ENCODE results near the gene ZNF428. TPM values are rescaled to one million over a fixed set of nuclear protein-coding genes. Genes with fewer than 3 reads are reported as not detected.
A peak's percentile ranks its signal among the peaks of the same experiment; 100 is the strongest.

The ZNF428 gene
- total and polyA plus RNA-seq, 2 experiments from 2014 or later = 21.1 to 23.9 TPM

- no peaks in the 10 kb centered on the region for H3K36me3 ChIP-seq (ENCODE audit: insufficient read depth)
- Mint-ChIP-seq H3K4me1 (peaks cover 32% of the 10 kb centered on the region), H3K36me3 (ENCODE audit: low read depth) (peaks cover 13% of the 10 kb centered on the region), H3K4me3 (peak overlapping the region; percentile 88), H3K9me3 (peaks cover 3% of the 10 kb centered on the region; the same call in 2 of the 3 replicates), H3K27me3 (ENCODE audit: insufficient read depth, low read depth, poor library complexity) (peaks cover 25% of the 10 kb centered on the region), H3K27ac (peak overlapping the region; percentile 99)
- TF ChIP-seq CREB1 (CRISPR knock-in tag; IDR thresholded peaks at IDR 0.05; ENCODE audit: low read depth) = no peak
- TF ChIP-seq NANOG (IDR thresholded peaks at IDR 0.05; ENCODE audit: borderline replicate concordance) = no peak
- no peak for TF ChIP-seq POLR2AphosphoS5 (IDR thresholded peaks at IDR 0.05; ENCODE audit: low read depth)
- no peak for TF ChIP-seq STAT1 (IDR thresholded peaks at IDR 0.05; ENCODE audit: unreplicated experiment)
- no peak for TF ChIP-seq EZH2phosphoT487 (IDR thresholded peaks at IDR 0.05; ENCODE audit: unreplicated experiment)
- no peak for TF ChIP-seq ZNF331 (CRISPR knock-in tag; IDR thresholded peaks at IDR 0.05; ENCODE audit: low read depth)
- no peak for TF ChIP-seq CTCF (conservative IDR thresholded peaks at IDR 0.05; ENCODE audit: low read depth in 2 of 2)
- TF ChIP-seq ZNF462 (CRISPR knock-in tag; IDR thresholded peaks at IDR 0.05) = no peak
- TF ChIP-seq ZNF114 (CRISPR knock-in tag; IDR thresholded peaks at IDR 0.05) = no peak
- no peak for TF ChIP-seq EZH2 (IDR thresholded peaks at IDR 0.05; ENCODE audit: low read depth, unreplicated experiment)
- TF ChIP-seq JUNB (IDR thresholded peaks at IDR 0.05; ENCODE audit: unreplicated experiment) = no peak
- no peak for TF ChIP-seq ETS1 (IDR thresholded peaks at IDR 0.05)
- TF ChIP-seq, protein P1, sequence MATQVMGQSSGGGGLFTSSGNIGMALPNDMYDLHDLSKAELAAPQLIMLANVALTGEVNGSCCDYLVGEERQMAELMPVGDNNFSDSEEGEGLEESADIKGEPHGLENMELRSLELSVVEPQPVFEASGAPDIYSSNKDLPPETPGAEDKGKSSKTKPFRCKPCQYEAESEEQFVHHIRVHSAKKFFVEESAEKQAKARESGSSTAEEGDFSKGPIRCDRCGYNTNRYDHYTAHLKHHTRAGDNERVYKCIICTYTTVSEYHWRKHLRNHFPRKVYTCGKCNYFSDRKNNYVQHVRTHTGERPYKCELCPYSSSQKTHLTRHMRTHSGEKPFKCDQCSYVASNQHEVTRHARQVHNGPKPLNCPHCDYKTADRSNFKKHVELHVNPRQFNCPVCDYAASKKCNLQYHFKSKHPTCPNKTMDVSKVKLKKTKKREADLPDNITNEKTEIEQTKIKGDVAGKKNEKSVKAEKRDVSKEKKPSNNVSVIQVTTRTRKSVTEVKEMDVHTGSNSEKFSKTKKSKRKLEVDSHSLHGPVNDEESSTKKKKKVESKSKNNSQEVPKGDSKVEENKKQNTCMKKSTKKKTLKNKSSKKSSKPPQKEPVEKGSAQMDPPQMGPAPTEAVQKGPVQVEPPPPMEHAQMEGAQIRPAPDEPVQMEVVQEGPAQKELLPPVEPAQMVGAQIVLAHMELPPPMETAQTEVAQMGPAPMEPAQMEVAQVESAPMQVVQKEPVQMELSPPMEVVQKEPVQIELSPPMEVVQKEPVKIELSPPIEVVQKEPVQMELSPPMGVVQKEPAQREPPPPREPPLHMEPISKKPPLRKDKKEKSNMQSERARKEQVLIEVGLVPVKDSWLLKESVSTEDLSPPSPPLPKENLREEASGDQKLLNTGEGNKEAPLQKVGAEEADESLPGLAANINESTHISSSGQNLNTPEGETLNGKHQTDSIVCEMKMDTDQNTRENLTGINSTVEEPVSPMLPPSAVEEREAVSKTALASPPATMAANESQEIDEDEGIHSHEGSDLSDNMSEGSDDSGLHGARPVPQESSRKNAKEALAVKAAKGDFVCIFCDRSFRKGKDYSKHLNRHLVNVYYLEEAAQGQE (IDR thresholded peaks at IDR 0.05; ENCODE audit: unreplicated experiment) = no peak
- peak overlapping the region; percentile 96 for H3K27ac ChIP-seq (ENCODE audit: low read depth)
- H3K4me2 ChIP-seq = peak overlapping the region; percentile 84
- H3F3A ChIP-seq (replicated peaks; ENCODE audit: low read depth) = peaks cover 12% of the 10 kb centered on the region
- no peak for DNase-seq (ENCODE audit: low spot score)
- H4K20me1 ChIP-seq (replicated peaks; ENCODE audit: insufficient read depth) = no peaks in the 10 kb centered on the region; the same call in none of the 2 replicates
- peaks cover 18% of the 10 kb centered on the region; the same call in 1 of the 2 replicates for H3K79me2 ChIP-seq (replicated peaks; ENCODE audit: insufficient read depth)
- ATAC-seq = no peak; the same call in 1 of the 3 replicates
- H3K9me2 ChIP-seq (ENCODE audit: insufficient read depth) = no peaks in the 10 kb centered on the region
- H2AFZ ChIP-seq = no peak overlapping the region
- peaks cover 12% of the 10 kb centered on the region for H3K4me1 ChIP-seq (ENCODE audit: insufficient read depth)
- peak overlapping the region; percentile 68 for H3K4me3 ChIP-seq
- H3K27me3 ChIP-seq (ENCODE audit: insufficient read depth) = no peaks in the 10 kb centered on the region
These were observed 902 bp upstream of the ZNF428 start for GRCh38 chr19:43620061-43621001.
